ENCODE data around the gene PYCR2.
"Not testable (repeated sequence)": the region's sequence is repeated elsewhere in the genome, so short reads cannot be mapped to it uniquely, and the experiment has no call there.

- not testable (repeated sequence) for TF ChIP-seq CTCF (IDR thresholded peaks at IDR 0.05; ENCODE audit: poor library complexity, severe bottlenecking); EZH2 (IDR thresholded peaks at IDR 0.05; ENCODE audit: borderline replicate concordance, insufficient read depth, low read length, poor library complexity, severe bottlenecking); POLR2AphosphoS5 (IDR thresholded peaks at IDR 0.05); EP300 (conservative IDR thresholded peaks at IDR 0.05; ENCODE audit: poor library complexity, severe bottlenecking); SMC3 (conservative IDR thresholded peaks at IDR 0.05; ENCODE audit: poor library complexity); TAF1 (IDR thresholded peaks at IDR 0.05; ENCODE audit: low read depth); REST (IDR thresholded peaks at IDR 0.05; ENCODE audit: borderline replicate concordance); RAD21 (conservative IDR thresholded peaks at IDR 0.05); MXI1 (conservative IDR thresholded peaks at IDR 0.05; ENCODE audit: poor library complexity, severe bottlenecking)
These were observed 15.9 kb upstream of the PYCR2 start for GRCh38 chr1:225939939-225940310.

All from neural cell (in vitro differentiated cells).